ENCODE measurements around the gene RNF20. TPM values are rescaled to one million over a fixed set of nuclear protein-coding genes. Genes with fewer than 3 reads are reported as not detected.

The RNF20 gene
- total and polyA plus RNA-seq, 2 of the 13 experiments (the other 11 are each of a cell fraction or from before 2014, with no cell fraction given): 12.7 to 37.6 TPM

GRCh38 chr9:101533334-101534204, at the start of gene RNF20 (continued):
- TF ChIP-seq TEF (CRISPR knock-in tag; IDR thresholded peaks at IDR 0.05) (no peak), HMGXB3 (CRISPR knock-in tag; IDR thresholded peaks at IDR 0.05; ENCODE audit: borderline replicate concordance) (no peak), ZNF501 (CRISPR knock-in tag; IDR thresholded peaks at IDR 0.05) (peak; percentile 88), CSRNP2 (CRISPR knock-in tag; conservative IDR thresholded peaks at IDR 0.05; ENCODE audit: low read depth) (no peak), ZNF512B (CRISPR knock-in tag; IDR thresholded peaks at IDR 0.05; ENCODE audit: borderline replicate concordance) (no peak), ZNF609 (CRISPR knock-in tag; IDR thresholded peaks at IDR 0.05; ENCODE audit: borderline replicate concordance) (peak; percentile 54; the same call in 1 of the 2 replicates), ZNF713 (CRISPR knock-in tag; IDR thresholded peaks at IDR 0.05) (no peak)

All from HepG2 (cell line).